ENCODE results near the gene RCAN3.
"Not testable (repeated sequence)": the region's sequence is repeated elsewhere in the genome, so short reads cannot be mapped to it uniquely, and the experiment has no call there.

Gene RCAN3

GRCh38 chr1:24475700-24476099 lies 26.9 kb upstream of the RCAN3 start:
- peaks cover 7% of the 10 kb centered on the region for H3K36me3 Mint-ChIP-seq (ENCODE audit: low read depth)
- no peaks in the 10 kb centered on the region for H3K9me3 Mint-ChIP-seq
- H3K27me3 Mint-ChIP-seq (ENCODE audit: low read depth): no peaks in the 10 kb centered on the region
- H3K4me1 Mint-ChIP-seq (ENCODE audit: low read depth): peaks cover 3% of the 10 kb centered on the region
- no peak overlapping the region for H3K27ac Mint-ChIP-seq
- H3K4me3 Mint-ChIP-seq: no peak overlapping the region

GRCh38 chr1:24476571-24476970 lies 26.1 kb upstream of the RCAN3 start:
- Mint-ChIP-seq H3K27me3 (ENCODE audit: low read depth) (no peaks in the 10 kb centered on the region), H3K9me3 (no peaks in the 10 kb centered on the region), H3K27ac (no peak overlapping the region), H3K4me3 (no peak overlapping the region), H3K4me1 (ENCODE audit: low read depth) (peaks cover 10% of the 10 kb centered on the region), H3K36me3 (ENCODE audit: low read depth) (peaks cover 7% of the 10 kb centered on the region)

GRCh38 chr1:24477309-24477708 lies 25.3 kb upstream of the RCAN3 start:
- Mint-ChIP-seq H3K4me3 (no peak overlapping the region), H3K4me1 (ENCODE audit: low read depth) (peaks cover 17% of the 10 kb centered on the region), H3K27me3 (ENCODE audit: low read depth) (no peaks in the 10 kb centered on the region), H3K9me3 (no peaks in the 10 kb centered on the region), H3K36me3 (ENCODE audit: low read depth) (peaks cover 10% of the 10 kb centered on the region), H3K27ac (no peak overlapping the region)

GRCh38 chr1:24481101-24481500 lies 21.5 kb upstream of the RCAN3 start:
- peaks cover 42% of the 10 kb centered on the region for H3K4me1 Mint-ChIP-seq (ENCODE audit: low read depth)
- H3K4me3 Mint-ChIP-seq: peak overlapping the region; percentile 49

GRCh38 chr1:24481843-24482610 lies 20.6 kb upstream of the RCAN3 start:
- Mint-ChIP-seq H3K9me3 (no peaks in the 10 kb centered on the region), H3K27ac (peak overlapping the region; percentile 97), H3K27me3 (ENCODE audit: low read depth) (no peaks in the 10 kb centered on the region), H3K4me3 (peak overlapping the region; percentile 49), H3K36me3 (ENCODE audit: low read depth) (peaks cover 15% of the 10 kb centered on the region), H3K4me1 (ENCODE audit: low read depth) (peaks cover 51% of the 10 kb centered on the region)

More at GRCh38 chr1:24481101-24481500, 21.5 kb upstream of the RCAN3 start:
- Mint-ChIP-seq H3K36me3 (ENCODE audit: low read depth) (peaks cover 15% of the 10 kb centered on the region), H3K9me3 (no peaks in the 10 kb centered on the region), H3K27ac (peak overlapping the region; percentile 97), H3K27me3 (ENCODE audit: low read depth) (no peaks in the 10 kb centered on the region)

GRCh38 chr1:24483441-24483840 lies 19.2 kb upstream of the RCAN3 start:
- peaks cover 63% of the 10 kb centered on the region for H3K4me1 Mint-ChIP-seq (ENCODE audit: low read depth)
- peaks cover 5% of the 10 kb centered on the region for H3K9me3 Mint-ChIP-seq
- no peaks in the 10 kb centered on the region for H3K27me3 Mint-ChIP-seq (ENCODE audit: low read depth)
- peaks cover 17% of the 10 kb centered on the region for H3K36me3 Mint-ChIP-seq (ENCODE audit: low read depth)
- no peak overlapping the region for H3K4me3 Mint-ChIP-seq
- peak overlapping the region; percentile 84 for H3K27ac Mint-ChIP-seq

- peaks cover 5% of the 10 kb centered on the region for H3K9me3 Mint-ChIP-seq
These were observed 18.4 kb upstream of the RCAN3 start for GRCh38 chr1:24484199-24484598.

GRCh38 chr1:24486331-24487065 lies 16.1 kb upstream of the RCAN3 start:
- Mint-ChIP-seq H3K27ac (peak overlapping the region; percentile 91), H3K4me3 (peak overlapping the region; percentile 58), H3K9me3 (peaks cover 5% of the 10 kb centered on the region), H3K36me3 (ENCODE audit: low read depth) (peaks cover 11% of the 10 kb centered on the region), H3K4me1 (ENCODE audit: low read depth) (peaks cover 60% of the 10 kb centered on the region), H3K27me3 (ENCODE audit: low read depth) (peaks cover under 1% of the 10 kb centered on the region)

More at GRCh38 chr1:24484199-24484598, 18.4 kb upstream of the RCAN3 start:
- Mint-ChIP-seq H3K27me3 (ENCODE audit: low read depth) (no peaks in the 10 kb centered on the region), H3K27ac (peak overlapping the region; percentile 75), H3K36me3 (ENCODE audit: low read depth) (peaks cover 16% of the 10 kb centered on the region), H3K4me1 (ENCODE audit: low read depth) (peaks cover 69% of the 10 kb centered on the region), H3K4me3 (peak overlapping the region; percentile 5)

GRCh38 chr1:24487455-24487854 lies 15.2 kb upstream of the RCAN3 start:
- no peak overlapping the region for H3K27ac Mint-ChIP-seq
- peaks cover 5% of the 10 kb centered on the region for H3K9me3 Mint-ChIP-seq

GRCh38 chr1:24488159-24488558 lies 14.5 kb upstream of the RCAN3 start:
- not testable (repeated sequence) for H3K4me3 Mint-ChIP-seq; H3K27me3 Mint-ChIP-seq (ENCODE audit: low read depth); H3K36me3 Mint-ChIP-seq (ENCODE audit: low read depth); H3K9me3 Mint-ChIP-seq
- peaks cover 49% of the 10 kb centered on the region for H3K4me1 Mint-ChIP-seq (ENCODE audit: low read depth)
- peak overlapping the region; percentile 77 for H3K27ac Mint-ChIP-seq

More at GRCh38 chr1:24487455-24487854, 15.2 kb upstream of the RCAN3 start:
- H3K4me1 Mint-ChIP-seq (ENCODE audit: low read depth): peaks cover 55% of the 10 kb centered on the region
- H3K4me3 Mint-ChIP-seq: no peak overlapping the region
- H3K36me3 Mint-ChIP-seq (ENCODE audit: low read depth): peaks cover 9% of the 10 kb centered on the region
- peaks cover 5% of the 10 kb centered on the region for H3K27me3 Mint-ChIP-seq (ENCODE audit: low read depth)

- H3K27ac Mint-ChIP-seq: no peak overlapping the region
- peaks cover 5% of the 10 kb centered on the region for H3K9me3 Mint-ChIP-seq
- peaks cover 5% of the 10 kb centered on the region for H3K27me3 Mint-ChIP-seq (ENCODE audit: low read depth)
- H3K36me3 Mint-ChIP-seq (ENCODE audit: low read depth): peaks cover 4% of the 10 kb centered on the region
- no peak overlapping the region for H3K4me3 Mint-ChIP-seq
- H3K4me1 Mint-ChIP-seq (ENCODE audit: low read depth): peaks cover 35% of the 10 kb centered on the region
These were observed 13.0 kb upstream of the RCAN3 start for GRCh38 chr1:24489674-24490073.

GRCh38 chr1:24490101-24490781 lies 12.4 kb upstream of the RCAN3 start:
- peaks cover 4% of the 10 kb centered on the region for H3K36me3 Mint-ChIP-seq (ENCODE audit: low read depth)
- no peak overlapping the region for H3K27ac Mint-ChIP-seq
- H3K27me3 Mint-ChIP-seq (ENCODE audit: low read depth): peaks cover 5% of the 10 kb centered on the region
- peaks cover 5% of the 10 kb centered on the region for H3K9me3 Mint-ChIP-seq
- H3K4me1 Mint-ChIP-seq (ENCODE audit: low read depth): peaks cover 35% of the 10 kb centered on the region
- no peak overlapping the region for H3K4me3 Mint-ChIP-seq

- Mint-ChIP-seq H3K27ac (no peak overlapping the region), H3K36me3 (ENCODE audit: low read depth) (peaks cover 4% of the 10 kb centered on the region), H3K4me1 (ENCODE audit: low read depth) (peaks cover 23% of the 10 kb centered on the region), H3K4me3 (no peak overlapping the region), H3K9me3 (peaks cover 5% of the 10 kb centered on the region), H3K27me3 (ENCODE audit: low read depth) (peaks cover 5% of the 10 kb centered on the region)
These were observed 10.9 kb upstream of the RCAN3 start for GRCh38 chr1:24491577-24492360.

- H3K27me3 Mint-ChIP-seq (ENCODE audit: low read depth); H3K36me3 Mint-ChIP-seq (ENCODE audit: low read depth); H3K4me3 Mint-ChIP-seq; H3K9me3 Mint-ChIP-seq; H3K27ac Mint-ChIP-seq: not testable (repeated sequence)
- peaks cover 14% of the 10 kb centered on the region for H3K4me1 Mint-ChIP-seq (ENCODE audit: low read depth)
These were observed 9.7 kb upstream of the RCAN3 start for GRCh38 chr1:24492935-24493334.

Data from T-helper 1 cell treated with Interleukin-12 subunit alpha and Interleukin-12 subunit beta and Interleukin-4 antibody, amounts not matched to agents 30 μg/mL and 1 μg/mL, for 36 hours (primary cell).